Mucosa of rectum (tissue), 2 donors: ENCODE data around the gene MED16.
A peak's percentile ranks its signal among the peaks of the same experiment; 100 is the strongest.
"Not testable (repeated sequence)": the region's sequence is repeated elsewhere in the genome, so short reads cannot be mapped to it uniquely, and the experiment has no call there.

ENCODE experiments used
- H3K27ac ChIP-seq, 2 donors: one replicate each; pipeline ENCODE4 v1.7.0; 2013; ENCODE audit warnings: inconsistent platforms in 2 of 2, low read depth in 2 of 2, low read length in 2 of 2
- H3K27me3 ChIP-seq, 2 donors: one replicate each; pipeline ENCODE4 v1.7.0; 2013; ENCODE audit warnings: low read length in 2 of 2; ENCODE audit not compliant: control insufficient read depth in 2 of 2, insufficient read depth in 2 of 2
- H3K36me3 ChIP-seq, 2 donors: one replicate each; pipeline ENCODE4 v1.7.0; 2013; ENCODE audit warnings: low read length in 2 of 2; ENCODE audit not compliant: control insufficient read depth in 2 of 2, insufficient read depth in 2 of 2
- H3K4me1 ChIP-seq, 2 donors: one replicate each; pipeline ENCODE4 v1.7.0; 2013; ENCODE audit warnings: low read length in 2 of 2, mild to moderate bottlenecking in 1 of 2; ENCODE audit not compliant: control insufficient read depth in 2 of 2, insufficient read depth in 2 of 2
- H3K4me3 ChIP-seq, 2 donors: one replicate each; pipeline ENCODE4 v1.7.0; 2013; ENCODE audit warnings: low read length in 2 of 2
- H3K9ac ChIP-seq, 2 donors: one replicate each; pipeline ENCODE4 v1.7.0; 2013; ENCODE audit warnings: low read length in 2 of 2, low read depth in 1 of 2, mild to moderate bottlenecking in 1 of 2
- H3K9me3 ChIP-seq, 2 donors: one replicate each; pipeline ENCODE4 v1.7.0; 2013; ENCODE audit warnings: low read length in 2 of 2; ENCODE audit not compliant: control insufficient read depth in 2 of 2
- donor health status: healthy.
- donor health status: Normal muscosa, but diverticular disease.

The MED16 gene

GRCh38 chr19:878751-879561 lies 14.0 kb downstream of the MED16 start:
- not testable (repeated sequence) for H3K27me3 ChIP-seq, H3K9ac ChIP-seq, H3K4me1 ChIP-seq, H3K27ac ChIP-seq, H3K9me3 ChIP-seq, H3K4me3 ChIP-seq
- peaks cover 28 to 44% of the 10 kb centered on the region in 2 donors for H3K36me3 ChIP-seq

- H3K36me3 ChIP-seq = peaks cover 28 to 38% of the 10 kb centered on the region in 2 donors
- H3K27ac ChIP-seq, H3K4me1 ChIP-seq, H3K27me3 ChIP-seq, H3K9ac ChIP-seq, H3K4me3 ChIP-seq, H3K9me3 ChIP-seq: not testable (repeated sequence)
These were observed 14.9 kb downstream of the MED16 start for GRCh38 chr19:877992-878660.

- Histone ChIP-seq H3K4me3 (no peak overlapping the region), H3K9ac (no peak overlapping the region), H3K4me1 (peaks cover 5 to 7% of the 10 kb centered on the region in 2 donors), H3K9me3 (no peaks in the 10 kb centered on the region), H3K27me3 (no peaks in the 10 kb centered on the region), H3K36me3 (peaks cover 20 to 27% of the 10 kb centered on the region in 2 donors), H3K27ac (no peak overlapping the region)
These were observed 16.1 kb downstream of the MED16 start for GRCh38 chr19:876780-877314.

- Histone ChIP-seq H3K9me3 (no peaks in the 10 kb centered on the region), H3K4me3 (no peak overlapping the region), H3K36me3 (peaks cover 12 to 19% of the 10 kb centered on the region in 2 donors), H3K4me1 (peaks cover 7 to 8% of the 10 kb centered on the region in 2 donors), H3K27ac (no peak overlapping the region), H3K9ac (no peak overlapping the region), H3K27me3 (no peaks in the 10 kb centered on the region)
These were observed 16.9 kb downstream of the MED16 start for GRCh38 chr19:876089-876488.

- H3K36me3 ChIP-seq = peaks cover 10 to 16% of the 10 kb centered on the region in 2 donors
- H3K27ac ChIP-seq = no peak overlapping the region
- H3K9me3 ChIP-seq = no peaks in the 10 kb centered on the region
- no peak overlapping the region for H3K4me3 ChIP-seq
- no peaks in the 10 kb centered on the region for H3K27me3 ChIP-seq
- H3K9ac ChIP-seq = no peak overlapping the region
- peaks cover 7 to 8% of the 10 kb centered on the region in 2 donors for H3K4me1 ChIP-seq
These were observed 17.6 kb downstream of the MED16 start for GRCh38 chr19:875265-875879.

DNA sequence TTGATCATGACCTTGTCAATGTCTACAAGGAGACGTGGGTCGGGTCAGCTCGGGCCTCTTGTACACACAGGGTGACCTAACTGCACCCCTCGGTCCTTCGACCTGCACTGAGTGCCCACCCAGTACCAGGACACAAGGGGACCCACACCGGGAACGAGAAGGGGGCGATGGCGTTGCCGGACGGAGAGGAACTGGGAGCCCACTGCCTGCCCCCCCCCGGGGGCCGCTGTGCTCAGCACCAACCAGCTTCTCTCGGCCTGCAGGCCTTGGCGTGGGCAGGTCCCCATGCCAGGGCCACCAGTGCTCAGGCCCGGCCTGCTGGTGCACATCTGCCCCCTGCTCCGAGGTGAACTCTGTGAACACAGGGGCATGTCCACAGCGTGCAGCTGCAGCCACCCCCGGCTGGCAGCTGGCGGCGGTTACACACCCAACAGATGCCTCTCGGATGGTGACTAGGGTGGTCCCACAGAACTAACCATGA lies 19.4 kb downstream of the MED16 start:
- H3K27me3 ChIP-seq = no peaks in the 10 kb centered on the region
- H3K4me3 ChIP-seq = no peak overlapping the region
- H3K9me3 ChIP-seq = no peaks in the 10 kb centered on the region
- peaks cover 11 to 18% of the 10 kb centered on the region in 2 donors for H3K4me1 ChIP-seq
- peak overlapping the region; percentile 88 to 97 for H3K27ac ChIP-seq
- no peak overlapping the region for H3K9ac ChIP-seq
- peaks cover 10% of the 10 kb centered on the region in 2 donors for H3K36me3 ChIP-seq

- H3K9me3 ChIP-seq = no peaks in the 10 kb centered on the region
- H3K4me3 ChIP-seq = no peak overlapping the region
- no peak overlapping the region for H3K9ac ChIP-seq
- H3K4me1 ChIP-seq = peaks cover 11 to 20% of the 10 kb centered on the region in 2 donors
- H3K27me3 ChIP-seq = no peaks in the 10 kb centered on the region
- peaks cover 13 to 14% of the 10 kb centered on the region in 2 donors for H3K36me3 ChIP-seq
- peak overlapping the region; percentile 88 to 97 for H3K27ac ChIP-seq
These were observed 19.9 kb downstream of the MED16 start for GRCh38 chr19:873084-873483.

DNA sequence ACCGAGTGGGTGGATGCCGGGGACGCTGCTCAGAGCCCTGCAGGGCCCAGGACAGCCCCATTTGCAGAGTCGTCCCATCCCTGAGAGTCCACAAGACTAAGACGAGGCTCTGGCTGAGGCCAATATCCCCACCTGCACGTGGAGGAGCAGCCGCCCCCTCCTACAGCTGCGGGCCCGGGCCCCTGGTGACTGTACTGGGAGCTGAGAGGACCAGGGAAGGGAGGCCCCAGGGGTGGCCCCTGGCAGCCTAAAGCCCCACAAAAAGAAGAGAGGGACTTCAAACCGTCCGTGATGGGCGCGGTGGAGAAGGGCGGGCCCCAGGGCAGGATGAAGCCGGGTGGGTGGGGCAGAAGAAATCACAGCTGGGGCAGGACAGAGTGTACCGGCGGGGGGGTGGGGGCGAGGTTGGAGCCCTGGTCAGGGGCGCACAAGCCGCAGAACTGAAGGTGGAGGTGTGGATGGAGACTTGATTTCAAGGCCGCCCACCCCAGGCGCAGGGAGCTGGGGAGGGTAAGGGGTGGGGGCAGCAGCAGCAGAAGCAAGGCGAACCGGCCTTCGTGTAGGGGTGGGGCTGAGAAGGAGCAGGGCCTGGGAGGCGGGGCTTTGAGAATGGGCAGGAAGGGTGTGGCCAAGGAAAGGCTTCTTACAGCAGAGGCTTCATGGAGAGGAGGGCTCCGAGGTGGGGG lies 20.6 kb downstream of the MED16 start:
- Histone ChIP-seq H3K9ac (peak overlapping the region; percentile 56 to 76), H3K27ac (peak overlapping the region; percentile 88 to 97), H3K36me3 (peaks cover 16 to 18% of the 10 kb centered on the region in 2 donors), H3K9me3 (no peaks in the 10 kb centered on the region), H3K4me3 (peak overlapping the region in 1 of 2 donors; percentile 64), H3K27me3 (no peaks in the 10 kb centered on the region), H3K4me1 (peaks cover 11 to 20% of the 10 kb centered on the region in 2 donors)

- Histone ChIP-seq H3K4me1 (peaks cover 11 to 20% of the 10 kb centered on the region in 2 donors), H3K36me3 (peaks cover 14 to 18% of the 10 kb centered on the region in 2 donors), H3K9me3 (no peaks in the 10 kb centered on the region), H3K27ac (peak overlapping the region; percentile 88 to 97), H3K4me3 (peak overlapping the region in 1 of 2 donors; percentile 64), H3K9ac (peak overlapping the region; percentile 56 to 76), H3K27me3 (no peaks in the 10 kb centered on the region)
These were observed 21.3 kb downstream of the MED16 start for GRCh38 chr19:871446-872265.
